Measurements from ENCODE around the gene LRRC8E. TPM values are rescaled to one million over a fixed set of nuclear protein-coding genes. Genes with fewer than 3 reads are reported as not detected.

LRRC8E gene
- total RNA-seq, 1 experiment from 2014 or later = 3.0 TPM

GRCh38 chr19:7925171-7925851 lies 37.0 kb downstream of the LRRC8E start (continued):
- TF ChIP-seq E2F4 (CRISPR knock-in tag; IDR thresholded peaks at IDR 0.05; ENCODE audit: borderline replicate concordance, low read depth) (peak; percentile 80; the same call in 1 of the 2 replicates), ERG (CRISPR knock-in tag; IDR thresholded peaks at IDR 0.05) (no peak), NR1H2 (CRISPR knock-in tag; IDR thresholded peaks at IDR 0.05) (no peak), NFE2L1 (CRISPR knock-in tag; IDR thresholded peaks at IDR 0.05) (peak; percentile 96; the same call in 1 of the 2 replicates), IRF2 (CRISPR knock-in tag; IDR thresholded peaks at IDR 0.05; ENCODE audit: borderline replicate concordance, low read depth) (no peak), ZNF423 (CRISPR knock-in tag; IDR thresholded peaks at IDR 0.05) (peak; percentile 66; the same call in 1 of the 2 replicates), ZNF138 (CRISPR knock-in tag; conservative IDR thresholded peaks at IDR 0.05) (0 out of 2 replicates have a peak, but pooled peaks have one; percentile 29), RELA (CRISPR knock-in tag; IDR thresholded peaks at IDR 0.05; ENCODE audit: borderline replicate concordance) (peak; percentile 92; the same call in 1 of the 2 replicates), NFYB (CRISPR knock-in tag; conservative IDR thresholded peaks at IDR 0.05; ENCODE audit: low read depth) (peak; percentile 29), TCF7 (CRISPR knock-in tag; IDR thresholded peaks at IDR 0.05; ENCODE audit: low read depth) (peak; percentile 86; the same call in 1 of the 2 replicates), CTCF (IDR thresholded peaks at IDR 0.05) (peak; percentile 91), FOXJ3 (CRISPR knock-in tag; IDR thresholded peaks at IDR 0.05; ENCODE audit: borderline replicate concordance) (no peak), E2F1 (CRISPR knock-in tag; IDR thresholded peaks at IDR 0.05) (peak; percentile 66; the same call in 1 of the 2 replicates), SP1 (CRISPR knock-in tag; conservative IDR thresholded peaks at IDR 0.05) (peak; percentile 74), ATF6 (CRISPR knock-in tag; IDR thresholded peaks at IDR 0.05) (no peak), GRHL2 (CRISPR knock-in tag; IDR thresholded peaks at IDR 0.05; ENCODE audit: insufficient replicate concordance, severe bottlenecking) (no peak), ZNF532 (CRISPR knock-in tag; IDR thresholded peaks at IDR 0.05; ENCODE audit: borderline replicate concordance) (no peak), HMGA2 (CRISPR knock-in tag; IDR thresholded peaks at IDR 0.05) (no peak), GTF2I (CRISPR knock-in tag; conservative IDR thresholded peaks at IDR 0.05) (no peak), MYBL2 (CRISPR knock-in tag; IDR thresholded peaks at IDR 0.05) (peak; percentile 94), FOXP4 (CRISPR knock-in tag; IDR thresholded peaks at IDR 0.05) (peak; percentile 99), CBFB (CRISPR knock-in tag; IDR thresholded peaks at IDR 0.05; ENCODE audit: low read depth) (peak; percentile 94), TP53 (CRISPR knock-in tag; IDR thresholded peaks at IDR 0.05) (peak; percentile 97), CREM (CRISPR knock-in tag; IDR thresholded peaks at IDR 0.05) (peak; percentile 55; the same call in 1 of the 2 replicates), ZBTB21 (CRISPR knock-in tag; IDR thresholded peaks at IDR 0.05; ENCODE audit: borderline replicate concordance) (peak; percentile 83)

Data from WTC11 (cell line).